Measurements from ENCODE around the gene CHST6. TPM values are rescaled to one million over a fixed set of nuclear protein-coding genes. Genes with fewer than 3 reads are reported as not detected.
"Not testable (repeated sequence)": the region's sequence is repeated elsewhere in the genome, so short reads cannot be mapped to it uniquely, and the experiment has no call there.

The CHST6 gene
- total RNA-seq, 1 donor from 2014 or later: 6.0 TPM

- no peaks in the 10 kb centered on the region for H3K27me3 Mint-ChIP-seq
- H3K4me3 Mint-ChIP-seq: peak within 1 kb of the TSS; percentile 98
- peak within 1 kb of the TSS; percentile 85 for H3K27ac Mint-ChIP-seq
- TF ChIP-seq CTCF (conservative IDR thresholded peaks at IDR 0.05): peak; percentile 100
- H3K36me3 Mint-ChIP-seq: peaks cover 9% of the 10 kb centered on the region
- DNase-seq (ENCODE audit: extremely low spot score, unreplicated experiment): peak; percentile 100
- H3K4me1 Mint-ChIP-seq (ENCODE audit: unreplicated experiment): peaks cover 37% of the 10 kb centered on the region
- peaks cover 4% of the 10 kb centered on the region for H3K9me3 Mint-ChIP-seq
These were observed 30.9 kb downstream of the CHST6 start, which contains the start of gene TMEM170A for GRCh38 chr16:75464122-75464918. Gene TMEM170A (minus strand): TSS chr16:75464689. CDS start chr16:75464600, 89 bp downstream.

GRCh38 chr16:75463389-75464121 lies 31.7 kb downstream of the CHST6 start:
- DNase-seq (ENCODE audit: extremely low spot score, unreplicated experiment): peak; percentile 80
- Mint-ChIP-seq H3K27ac (peak overlapping the region; percentile 85), H3K4me1 (ENCODE audit: unreplicated experiment) (peaks cover 37% of the 10 kb centered on the region), H3K4me3 (peak overlapping the region; percentile 98)
- H3K9me3 Mint-ChIP-seq, H3K27me3 Mint-ChIP-seq, H3K36me3 Mint-ChIP-seq: not testable (repeated sequence)

GRCh38 chr16:75462806-75463205 lies 32.4 kb downstream of the CHST6 start:
- H3K27ac Mint-ChIP-seq: peak overlapping the region; percentile 73
- H3K4me3 Mint-ChIP-seq: peak overlapping the region; percentile 98
- peaks cover 9% of the 10 kb centered on the region for H3K36me3 Mint-ChIP-seq
- no peak for TF ChIP-seq CTCF (conservative IDR thresholded peaks at IDR 0.05)
- H3K27me3 Mint-ChIP-seq: no peaks in the 10 kb centered on the region
- no peak for DNase-seq (ENCODE audit: extremely low spot score, unreplicated experiment)
- H3K4me1 Mint-ChIP-seq (ENCODE audit: unreplicated experiment): peaks cover 44% of the 10 kb centered on the region
- peaks cover 4% of the 10 kb centered on the region for H3K9me3 Mint-ChIP-seq

- peak overlapping the region; percentile 5 for H3K4me3 Mint-ChIP-seq
- peaks cover 49% of the 10 kb centered on the region for H3K4me1 Mint-ChIP-seq (ENCODE audit: unreplicated experiment)
- TF ChIP-seq CTCF (conservative IDR thresholded peaks at IDR 0.05): no peak
- no peaks in the 10 kb centered on the region for H3K27me3 Mint-ChIP-seq
- no peak for DNase-seq (ENCODE audit: extremely low spot score, unreplicated experiment)
- peak overlapping the region; percentile 70 for H3K27ac Mint-ChIP-seq
- peaks cover 4% of the 10 kb centered on the region for H3K9me3 Mint-ChIP-seq
- peaks cover 9% of the 10 kb centered on the region for H3K36me3 Mint-ChIP-seq
These were observed 33.7 kb downstream of the CHST6 start for GRCh38 chr16:75461575-75461974.

DNA sequence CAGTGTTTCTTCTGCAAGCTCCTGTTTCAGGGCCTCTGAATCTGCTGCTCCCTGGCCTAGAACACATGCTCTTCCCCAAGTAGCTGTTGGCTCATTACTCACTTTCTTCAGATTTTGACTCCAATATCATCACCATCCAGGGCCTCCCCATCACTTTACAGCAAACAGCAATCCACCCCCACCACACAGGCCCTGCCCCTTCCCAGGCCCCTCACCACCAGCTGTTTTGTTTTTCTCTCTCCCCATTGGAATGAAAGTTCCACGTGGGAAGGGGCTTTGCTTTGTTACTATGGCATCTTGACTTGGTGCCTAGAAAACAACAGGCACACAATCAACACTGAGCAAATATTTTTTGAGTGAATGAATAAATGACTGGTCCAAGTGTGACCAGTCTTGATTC lies 34.8 kb downstream of the CHST6 start:
- H3K4me3 Mint-ChIP-seq: peak overlapping the region; percentile 63
- no peak for DNase-seq (ENCODE audit: extremely low spot score, unreplicated experiment)
- H3K9me3 Mint-ChIP-seq: peaks cover 4% of the 10 kb centered on the region
- no peak overlapping the region for H3K27ac Mint-ChIP-seq
- H3K4me1 Mint-ChIP-seq (ENCODE audit: unreplicated experiment): peaks cover 49% of the 10 kb centered on the region
- H3K36me3 Mint-ChIP-seq: peaks cover 9% of the 10 kb centered on the region
- no peaks in the 10 kb centered on the region for H3K27me3 Mint-ChIP-seq
- no peak for TF ChIP-seq CTCF (conservative IDR thresholded peaks at IDR 0.05)

- Mint-ChIP-seq H3K36me3 (peaks cover 9% of the 10 kb centered on the region), H3K4me3 (peak overlapping the region; percentile 29), H3K27ac (no peak overlapping the region), H3K4me1 (ENCODE audit: unreplicated experiment) (peaks cover 45% of the 10 kb centered on the region), H3K9me3 (no peaks in the 10 kb centered on the region), H3K27me3 (no peaks in the 10 kb centered on the region)
- no peak for TF ChIP-seq CTCF (conservative IDR thresholded peaks at IDR 0.05)
- DNase-seq (ENCODE audit: extremely low spot score, unreplicated experiment): no peak
These were observed 35.5 kb downstream of the CHST6 start for GRCh38 chr16:75459691-75460090.
